Lung (tissue), 12 donors: Measurements from ENCODE around the gene CCDC57. TPM values are rescaled to one million over a fixed set of nuclear protein-coding genes. Genes with fewer than 3 reads are reported as not detected.

Source experiments
- ATAC-seq: fragments of 200-7000 bp; cut with Tn5 transposase; one replicate; pipeline ENCODE4 v1.9.1; 2020; ENCODE audit warnings: moderate number of reproducible peaks; ENCODE audit not compliant: insufficient read depth, low FRiP score
- DNase-seq, 3 donors: peaks; one replicate each; pipeline ENCODE4 v3.0.0-alpha.2; 2013 to 2017
- H3K27ac ChIP-seq, 2 donors: one replicate each; pipeline ENCODE4 v1.5.1; 2013; ENCODE audit warnings: mild to moderate bottlenecking in 2 of 2, moderate library complexity in 2 of 2, control low read depth in 1 of 2, inconsistent platforms in 1 of 2, low read depth in 1 of 2, low read length in 1 of 2
- H3K27me3 ChIP-seq, 3 donors: one replicate each; pipeline ENCODE4 v1.5.1; 2013; ENCODE audit warnings: low read length in 2 of 3; ENCODE audit not compliant: control insufficient read depth in 3 of 3, insufficient read depth in 3 of 3
- H3K36me3 ChIP-seq, 4 donors: one replicate each; pipeline ENCODE4 v1.5.1; 2013; ENCODE audit warnings: low read length in 4 of 4, mild to moderate bottlenecking in 1 of 4, moderate library complexity in 1 of 4; ENCODE audit not compliant: control insufficient read depth in 4 of 4, insufficient read depth in 4 of 4
- H3K4me1 ChIP-seq, 5 donors: one replicate each; pipeline ENCODE4 v1.5.1; 2013; ENCODE audit warnings: low read length in 5 of 5, mild to moderate bottlenecking in 2 of 5, moderate library complexity in 1 of 5; ENCODE audit not compliant: control insufficient read depth in 5 of 5, insufficient read depth in 5 of 5
- H3K4me3 ChIP-seq: one replicate; pipeline ENCODE4 v1.5.1; 2013; ENCODE audit warnings: mild to moderate bottlenecking, control low read depth, moderate library complexity
- H3K9ac ChIP-seq, 2 donors: one replicate each; pipeline ENCODE4 v1.5.1; 2013; ENCODE audit warnings: low read length in 2 of 2, control low read depth in 1 of 2; ENCODE audit not compliant: insufficient read depth in 1 of 2
- H3K9me3 ChIP-seq, 4 donors: one replicate each; pipeline ENCODE4 v1.5.1; 2013; ENCODE audit warnings: low read length in 3 of 4, mild to moderate bottlenecking in 1 of 4, moderate library complexity in 1 of 4; ENCODE audit not compliant: control insufficient read depth in 4 of 4, insufficient read depth in 3 of 4
- CTCF ChIP-seq: IDR thresholded peaks from 2 replicates; pipeline ENCODE4 v1.5.1; 2012; ENCODE audit warnings: mild to moderate bottlenecking; ENCODE audit errors: control extremely low read depth, extremely low read depth
- WGBS, 2 donors: extraction: QIAGEN DNeasy Blood & Tissue Kit; methylation state at CpG; one replicate each; pipeline ENCODE4 v1.1.7; 2013; 5-methylcytosine and 5-hydroxymethylcytosine counted together
- polyA plus RNA-seq, 2 donors: library from polyadenylated mRNA; stranded (reverse); fragments of 200-250 nt; gene quantifications; one replicate each; pipeline ENCODE4 v1.2.1, GENCODE V29; 2013
- total RNA-seq, 2 donors: library from RNA; depleted of rRNA in 1 of 2; stranded (reverse); fragments of >200 nt in 1 of 2; gene quantifications; one replicate each; pipeline ENCODE4 v1.2.1, GENCODE V29; 2014 to 2021
- donor health status: control.
- donor health status: control.
- donor health status: Bipolar disorder and iron deficiency.
- donor health status: healthy.
- donor health status: DM: yes; HTN: yes; CAD: no.

CCDC57 gene
- total and polyA plus RNA-seq, 4 donors, result 33.2 to 128 (median 74.9) TPM

GRCh38 chr17:82215972-82216300 lies 3.3 kb upstream of the CCDC57 start:
- H3K27me3 ChIP-seq, result no peaks in the 10 kb centered on the region
- no peak for DNase-seq
- 93 to 94% methylated on average over 12 of the region's 12 CpGs for WGBS, 2 donors
- no peak for TF ChIP-seq CTCF
- no peaks in the 10 kb centered on the region for H3K9me3 ChIP-seq
- H3K4me1 ChIP-seq, result peaks cover 0 to 24% (median 4%) of the 10 kb centered on the region in 5 donors
- no peaks in the 10 kb centered on the region for H3K36me3 ChIP-seq
- H3K4me3 ChIP-seq, result no peak overlapping the region
- no peak overlapping the region for H3K9ac ChIP-seq
- ATAC-seq, result no peak
- peak overlapping the region in 1 of 2 donors; percentile 91 for H3K27ac ChIP-seq

- H3K4me1 ChIP-seq, result peaks cover 0 to 24% (median 4%) of the 10 kb centered on the region in 5 donors
These were observed 2.7 kb upstream of the CCDC57 start for GRCh38 chr17:82215095-82215971.

GRCh38 chr17:82214012-82214628 lies 1.5 kb upstream of the CCDC57 start:
- DNase-seq (no peak), ATAC-seq (no peak)
- Histone ChIP-seq H3K9me3 (no peaks in the 10 kb centered on the region), H3K27ac (no peak overlapping the region), H3K4me1 (peaks cover 0 to 22% (median 4%) of the 10 kb centered on the region in 5 donors), H3K27me3 (no peaks in the 10 kb centered on the region), H3K4me3 (no peak overlapping the region), H3K36me3 (no peaks in the 10 kb centered on the region), H3K9ac (no peak overlapping the region)
- TF ChIP-seq CTCF, result no peak
- 89 to 91% methylated on average over 11 of the region's 11 CpGs for WGBS, 2 donors

More at GRCh38 chr17:82215095-82215971, 2.7 kb upstream of the CCDC57 start:
- no peak for TF ChIP-seq CTCF
- Histone ChIP-seq H3K27ac (peak overlapping the region in 1 of 2 donors; percentile 91), H3K9ac (no peak overlapping the region), H3K36me3 (no peaks in the 10 kb centered on the region), H3K9me3 (no peaks in the 10 kb centered on the region), H3K27me3 (no peaks in the 10 kb centered on the region), H3K4me3 (no peak overlapping the region)
- WGBS, 2 donors, result 64 to 68% methylated on average over 25 of the region's 25 CpGs
- no peak for ATAC-seq
- no peak for DNase-seq
